ENCODE data around the gene GRIP1. TPM values are rescaled to one million over a fixed set of nuclear protein-coding genes. Genes with fewer than 3 reads are reported as not detected.
A peak's percentile ranks its signal among the peaks of the same experiment; 100 is the strongest.

GRIP1 gene
- total and polyA plus RNA-seq, 2 donors from 2014 or later, result 3.9 to 18.4 TPM

- DNase-seq, result peak in 4 of 5 donors; percentile 14 to 87 (median 44)
- intact Hi-C loops (cut with DNase I), result no loop called here
- Histone ChIP-seq H3K9me3 (ENCODE audit: control insufficient read depth in 2 of 3, insufficient read depth in 1 of 3, low read length in 3 of 3) (no peaks in the 10 kb centered on the region), H3K27ac (ENCODE audit: low read depth in 2 of 2, low read length in 2 of 2) (no peak overlapping the region), H3K4me3 (ENCODE audit: low read length in 3 of 3) (no peak overlapping the region), H3K27me3 (ENCODE audit: control insufficient read depth, insufficient read depth, low read length) (no peaks in the 10 kb centered on the region), H3K4me1 (ENCODE audit: control insufficient read depth in 2 of 3, insufficient read depth in 2 of 3, low read depth in 1 of 3, low read length in 3 of 3) (no peaks in the 10 kb centered on the region), H3K36me3 (ENCODE audit: control insufficient read depth in 2 of 3, insufficient read depth in 3 of 3, low read length in 3 of 3) (no peaks in the 10 kb centered on the region), H3K9ac (ENCODE audit: low read length in 3 of 3) (no peak overlapping the region)
- FAIRE-seq, result no peak
- TF ChIP-seq CTCF (IDR thresholded peaks at IDR 0.05; ENCODE audit: borderline replicate concordance, extremely low read depth, insufficient read depth), result no peak
Observed at GRCh38 chr12:66636771-66637170, 42.1 kb downstream of the GRIP1 start.

DNA sequence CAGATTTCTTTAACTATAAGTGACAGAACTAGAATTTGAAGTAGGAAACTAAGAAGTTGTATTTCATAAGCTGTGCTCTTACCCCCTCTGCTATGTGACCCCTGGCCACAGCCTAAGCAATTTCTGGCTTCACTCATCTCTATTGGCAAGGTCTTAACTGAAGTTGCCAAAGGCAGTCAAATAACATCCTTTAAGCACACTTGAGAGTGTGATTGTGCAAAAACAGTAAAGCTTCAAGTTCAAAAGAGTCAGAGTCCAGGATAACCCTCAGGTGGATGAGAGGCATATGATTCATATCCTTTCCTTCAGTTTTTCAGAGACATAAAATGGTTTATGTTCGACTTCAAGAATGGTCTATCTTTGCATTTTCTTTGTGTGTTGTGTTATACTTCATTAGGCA lies 45.2 kb downstream of the GRIP1 start:
- H3K27ac ChIP-seq (ENCODE audit: low read depth in 2 of 2, low read length in 2 of 2), result no peak overlapping the region
- DNase-seq, result no peak
- H3K9me3 ChIP-seq (ENCODE audit: control insufficient read depth in 2 of 3, insufficient read depth in 1 of 3, low read length in 3 of 3), result no peaks in the 10 kb centered on the region
- no peak for TF ChIP-seq CTCF (IDR thresholded peaks at IDR 0.05; ENCODE audit: borderline replicate concordance, extremely low read depth, insufficient read depth)
- no peaks in the 10 kb centered on the region for H3K27me3 ChIP-seq (ENCODE audit: control insufficient read depth, insufficient read depth, low read length)
- H3K9ac ChIP-seq (ENCODE audit: low read length in 3 of 3), result no peak overlapping the region
- intact Hi-C loops (cut with DNase I), result no loop called here
- no peak overlapping the region for H3K4me3 ChIP-seq (ENCODE audit: low read length in 3 of 3)
- no peaks in the 10 kb centered on the region for H3K36me3 ChIP-seq (ENCODE audit: control insufficient read depth in 2 of 3, insufficient read depth in 3 of 3, low read length in 3 of 3)
- FAIRE-seq, result no peak
- H3K4me1 ChIP-seq (ENCODE audit: control insufficient read depth in 2 of 3, insufficient read depth in 2 of 3, low read depth in 1 of 3, low read length in 3 of 3), result peaks cover 0 to 3% (median 0%) of the 10 kb centered on the region in 3 donors

- Histone ChIP-seq H3K4me3 (ENCODE audit: low read length in 3 of 3) (no peak overlapping the region), H3K9ac (ENCODE audit: low read length in 3 of 3) (no peak overlapping the region), H3K4me1 (ENCODE audit: control insufficient read depth in 2 of 3, insufficient read depth in 2 of 3, low read depth in 1 of 3, low read length in 3 of 3) (peaks cover 0 to 3% (median 0%) of the 10 kb centered on the region in 3 donors), H3K27me3 (ENCODE audit: control insufficient read depth, insufficient read depth, low read length) (no peaks in the 10 kb centered on the region), H3K9me3 (ENCODE audit: control insufficient read depth in 2 of 3, insufficient read depth in 1 of 3, low read length in 3 of 3) (no peaks in the 10 kb centered on the region), H3K36me3 (ENCODE audit: control insufficient read depth in 2 of 3, insufficient read depth in 3 of 3, low read length in 3 of 3) (no peaks in the 10 kb centered on the region), H3K27ac (ENCODE audit: low read depth in 2 of 2, low read length in 2 of 2) (no peak overlapping the region)
- FAIRE-seq, result peak; percentile 6
- peak in 2 of 5 donors; percentile 43 to 62 for DNase-seq
- intact Hi-C loops (cut with DNase I), result no loop called here
- no peak for TF ChIP-seq CTCF (IDR thresholded peaks at IDR 0.05; ENCODE audit: borderline replicate concordance, extremely low read depth, insufficient read depth)
Observed at GRCh38 chr12:66629138-66629870, 49.6 kb downstream of the GRIP1 start.
